GM23338 (cell line): ENCODE data around the gene KDM4B. TPM values are rescaled to one million over a fixed set of nuclear protein-coding genes. Genes with fewer than 3 reads are reported as not detected.

Experiments
- ATAC-seq: fragments of 200-7000 bp; cut with Tn5 transposase; 3 replicates; pipeline ENCODE4 v1.9.1; 2020
- DNase-seq: peaks from one replicate; pipeline ENCODE4 v3.0.0-alpha.2; 2015; ENCODE audit warnings: low spot score
- H2AFZ ChIP-seq: fragments of 200-600 bp; sonication (generic); 2 replicates; pipeline ENCODE4 v1.8.0; 2016; ENCODE audit warnings: antibody characterized with exemption, mild to moderate bottlenecking, moderate library complexity
- H3F3A ChIP-seq: fragments of 200-600 bp; sonication (generic); replicated peaks from 2 replicates; pipeline ENCODE4 v1.8.0; 2017; ENCODE audit warnings: antibody characterized with exemption, mixed run types, low read depth
- H3K27ac ChIP-seq: fragments of 200-600 bp; sonication (generic); 2 replicates; pipeline ENCODE4 v1.6.1; 2016; ENCODE audit warnings: low read depth
- H3K27me3 ChIP-seq: fragments of 200-600 bp; sonication (generic); 2 replicates; pipeline ENCODE4 v1.8.0; 2016; ENCODE audit warnings: mild to moderate bottlenecking, mixed run types, moderate library complexity; ENCODE audit not compliant: insufficient read depth
- H3K36me3 ChIP-seq: fragments of 200-600 bp; sonication (generic); 2 replicates; pipeline ENCODE4 v1.8.0; 2016; ENCODE audit warnings: mild to moderate bottlenecking; ENCODE audit not compliant: insufficient read depth
- H3K4me1 ChIP-seq: fragments of 200-600 bp; sonication (generic); 2 replicates; pipeline ENCODE4 v1.8.0; 2016; ENCODE audit warnings: mild to moderate bottlenecking, moderate library complexity; ENCODE audit not compliant: insufficient read depth
- H3K4me2 ChIP-seq: fragments of 200-600 bp; sonication (generic); 2 replicates; pipeline ENCODE4 v1.7.1; 2017; ENCODE audit warnings: mixed run types
- H3K4me3 ChIP-seq: fragments of 200-600 bp; sonication (generic); 2 replicates; pipeline ENCODE4 v1.6.1; 2016; ENCODE audit warnings: mixed run types
- H3K79me2 ChIP-seq: fragments of 200-600 bp; sonication (generic); replicated peaks from 2 replicates; pipeline ENCODE4 v1.8.0; 2017; ENCODE audit warnings: mild to moderate bottlenecking; ENCODE audit not compliant: insufficient read depth
- H3K9me2 ChIP-seq: fragments of 200-600 bp; sonication (generic); 2 replicates; pipeline ENCODE4 v1.8.0; 2017; ENCODE audit not compliant: insufficient read depth
- H4K20me1 ChIP-seq: fragments of 200-600 bp; sonication (generic); replicated peaks from 2 replicates; pipeline ENCODE4 v1.8.0; 2017; ENCODE audit warnings: mild to moderate bottlenecking; ENCODE audit not compliant: insufficient read depth
- H3K27ac Mint-ChIP-seq: 2 replicates; pipeline ENCODE4 v1.8.0; 2020; ENCODE audit warnings: inconsistent platforms, mild to moderate bottlenecking, moderate library complexity, mixed read lengths
- H3K27me3 Mint-ChIP-seq: 3 replicates; pipeline ENCODE4 v1.8.0; 2022; ENCODE audit warnings: low read depth, mild to moderate bottlenecking, moderate library complexity, mixed read lengths, inconsistent platforms; ENCODE audit not compliant: insufficient read depth, poor library complexity
- H3K36me3 Mint-ChIP-seq: 3 replicates; pipeline ENCODE4 v1.8.0; 2021; ENCODE audit warnings: low read depth, mild to moderate bottlenecking, inconsistent platforms, moderate library complexity, mixed read lengths
- H3K4me1 Mint-ChIP-seq: 3 replicates; pipeline ENCODE4 v1.8.0; 2020; ENCODE audit warnings: mild to moderate bottlenecking, inconsistent platforms, mixed read lengths
- H3K4me3 Mint-ChIP-seq: 3 replicates; pipeline ENCODE4 v1.8.0; 2021; ENCODE audit warnings: moderate library complexity, mild to moderate bottlenecking, inconsistent platforms, mixed read lengths
- H3K9me3 Mint-ChIP-seq: 3 replicates; pipeline ENCODE4 v1.8.0; 2020; ENCODE audit warnings: moderate library complexity, mild to moderate bottlenecking, inconsistent platforms, mixed read lengths
- CREB1 ChIP-seq: fragments of 250-450 bp; sonication (Bioruptor Pico); IDR thresholded peaks from 2 replicates; pipeline ENCODE4 v1.5.0; 2020; ENCODE audit warnings: low read depth, mild to moderate bottlenecking, moderate library complexity
- EZH2phosphoT487 ChIP-seq: fragments of 200-600 bp; sonication (generic); IDR thresholded peaks from one replicate; pipeline ENCODE4 v1.8.1; 2018; ENCODE audit warnings: antibody characterized with exemption; ENCODE audit not compliant: unreplicated experiment
- JUNB ChIP-seq: IDR thresholded peaks from one replicate; pipeline ENCODE4 v1.6.1; 2016; ENCODE audit warnings: antibody characterized with exemption; ENCODE audit not compliant: unreplicated experiment
- NANOG ChIP-seq: IDR thresholded peaks from 2 replicates; pipeline ENCODE4 v1.6.1; 2016; ENCODE audit warnings: antibody characterized with exemption, borderline replicate concordance
- POLR2AphosphoS5 ChIP-seq: IDR thresholded peaks from 2 replicates; pipeline ENCODE4 v1.6.1; 2016; ENCODE audit warnings: antibody characterized with exemption, low read depth
- ZNF114 ChIP-seq: fragments of 250-450 bp; sonication (Bioruptor Pico); IDR thresholded peaks from 2 replicates; pipeline ENCODE4 v1.5.0; 2020; ENCODE audit warnings: mild to moderate bottlenecking, moderate library complexity
- ZNF331 ChIP-seq: fragments of 250-450 bp; sonication (Bioruptor Pico); IDR thresholded peaks from 2 replicates; pipeline ENCODE4 v1.5.0; 2020; ENCODE audit warnings: low read depth, mild to moderate bottlenecking, moderate library complexity
- microRNA-seq: library from miRNA; unstranded; fragments of <30 nt; microRNA quantifications from one replicate; pipeline ENCODE4, GENCODE V29; 2017
- polyA plus RNA-seq: library from polyadenylated mRNA; unstranded; fragments of >200 nt; fragmentation: Nextera tagmentation; extraction: Ambion mirVana; gene quantifications from 2 replicates; pipeline ENCODE4 v1.2.1, GENCODE V29; 2016
- small RNA-seq: library from RNA; depleted of rRNA; stranded (forward); fragments of <200 nt; gene quantifications from one replicate; pipeline ENCODE3, GENCODE V24; 2014; ENCODE audit warnings: low replicate concordance
- total RNA-seq: library from RNA; depleted of rRNA; stranded (reverse); fragments of >200 nt; shearing (Covaris generic); gene quantifications from 2 replicates; pipeline ENCODE4 v1.2.3, GENCODE V29; 2014; rRNA removed
- TF ChIP-seq, protein P1 (sequence below), 2 experiments: fragments of 200-600 bp in 1 of 2; sonication (generic) in 1 of 2; conservative IDR thresholded peaks; 2 replicates each; pipeline versions ENCODE4 v1.5.1 to v1.6.1; 2016 to 2017; ENCODE audit warnings: antibody characterized with exemption in 2 of 2, low read depth in 2 of 2, mild to moderate bottlenecking in 2 of 2, moderate library complexity in 1 of 2
- TF ChIP-seq, protein P2 (sequence below): IDR thresholded peaks from 2 replicates; pipeline ENCODE4 v1.6.1; 2016; ENCODE audit warnings: antibody characterized with exemption
- TF ChIP-seq, protein P3 (sequence below): fragments of 250-450 bp; sonication (Bioruptor Pico); IDR thresholded peaks from 2 replicates; pipeline ENCODE4 v1.5.0; 2020; ENCODE audit warnings: mild to moderate bottlenecking, moderate library complexity

The KDM4B gene
- total and polyA plus RNA-seq, 2 experiments from 2014 or later: 9.1 to 27.6 TPM

DNA sequence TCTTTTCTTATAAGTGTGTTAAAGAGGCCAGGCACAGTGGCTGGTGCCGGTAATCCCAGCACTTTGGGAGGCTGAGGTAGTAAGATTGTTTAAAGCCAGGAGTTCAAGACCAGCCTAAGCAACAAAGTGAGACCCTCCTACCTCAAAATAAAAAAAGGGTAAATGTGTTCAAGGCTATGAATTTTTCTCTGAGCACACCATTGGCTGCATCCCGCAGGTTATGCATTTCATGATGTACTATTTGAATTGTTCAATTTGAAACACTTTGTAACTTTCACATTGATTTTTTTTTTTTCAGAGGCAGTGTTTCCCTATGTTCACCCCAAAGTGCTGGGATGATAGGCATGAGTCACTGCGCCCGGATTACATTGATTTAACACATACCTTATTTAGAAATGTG, 233.6 kb downstream of the KDM4B start:
- 0 out of 2 replicates have a peak, but pooled peaks cover 5% of the 10 kb centered on the region for H3F3A ChIP-seq
- no peaks in the 10 kb centered on the region for H4K20me1 ChIP-seq
- H3K27me3 ChIP-seq: no peaks in the 10 kb centered on the region
- H3K79me2 ChIP-seq: no peaks in the 10 kb centered on the region
- H3K4me2 ChIP-seq: no peak overlapping the region
- Mint-ChIP-seq H3K27ac (no peak overlapping the region), H3K36me3 (peaks cover 39% of the 10 kb centered on the region), H3K9me3 (peaks cover 38% of the 10 kb centered on the region), H3K27me3 (peaks cover 12% of the 10 kb centered on the region), H3K4me3 (no peak overlapping the region), H3K4me1 (no peaks in the 10 kb centered on the region)
- H3K9me2 ChIP-seq: no peaks in the 10 kb centered on the region
- TF ChIP-seq, protein P1, sequence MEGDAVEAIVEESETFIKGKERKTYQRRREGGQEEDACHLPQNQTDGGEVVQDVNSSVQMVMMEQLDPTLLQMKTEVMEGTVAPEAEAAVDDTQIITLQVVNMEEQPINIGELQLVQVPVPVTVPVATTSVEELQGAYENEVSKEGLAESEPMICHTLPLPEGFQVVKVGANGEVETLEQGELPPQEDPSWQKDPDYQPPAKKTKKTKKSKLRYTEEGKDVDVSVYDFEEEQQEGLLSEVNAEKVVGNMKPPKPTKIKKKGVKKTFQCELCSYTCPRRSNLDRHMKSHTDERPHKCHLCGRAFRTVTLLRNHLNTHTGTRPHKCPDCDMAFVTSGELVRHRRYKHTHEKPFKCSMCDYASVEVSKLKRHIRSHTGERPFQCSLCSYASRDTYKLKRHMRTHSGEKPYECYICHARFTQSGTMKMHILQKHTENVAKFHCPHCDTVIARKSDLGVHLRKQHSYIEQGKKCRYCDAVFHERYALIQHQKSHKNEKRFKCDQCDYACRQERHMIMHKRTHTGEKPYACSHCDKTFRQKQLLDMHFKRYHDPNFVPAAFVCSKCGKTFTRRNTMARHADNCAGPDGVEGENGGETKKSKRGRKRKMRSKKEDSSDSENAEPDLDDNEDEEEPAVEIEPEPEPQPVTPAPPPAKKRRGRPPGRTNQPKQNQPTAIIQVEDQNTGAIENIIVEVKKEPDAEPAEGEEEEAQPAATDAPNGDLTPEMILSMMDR (conservative IDR thresholded peaks at IDR 0.05; ENCODE audit: low read depth in 2 of 2): no peak
- TF ChIP-seq CREB1 (CRISPR knock-in tag) (no peak), EZH2phosphoT487 (no peak), JUNB (no peak), ZNF114 (CRISPR knock-in tag) (no peak), ZNF331 (CRISPR knock-in tag) (no peak), POLR2AphosphoS5 (no peak), NANOG (no peak)
- TF ChIP-seq, protein P2, sequence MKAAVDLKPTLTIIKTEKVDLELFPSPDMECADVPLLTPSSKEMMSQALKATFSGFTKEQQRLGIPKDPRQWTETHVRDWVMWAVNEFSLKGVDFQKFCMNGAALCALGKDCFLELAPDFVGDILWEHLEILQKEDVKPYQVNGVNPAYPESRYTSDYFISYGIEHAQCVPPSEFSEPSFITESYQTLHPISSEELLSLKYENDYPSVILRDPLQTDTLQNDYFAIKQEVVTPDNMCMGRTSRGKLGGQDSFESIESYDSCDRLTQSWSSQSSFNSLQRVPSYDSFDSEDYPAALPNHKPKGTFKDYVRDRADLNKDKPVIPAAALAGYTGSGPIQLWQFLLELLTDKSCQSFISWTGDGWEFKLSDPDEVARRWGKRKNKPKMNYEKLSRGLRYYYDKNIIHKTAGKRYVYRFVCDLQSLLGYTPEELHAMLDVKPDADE: no peak
- TF ChIP-seq, protein P3, sequence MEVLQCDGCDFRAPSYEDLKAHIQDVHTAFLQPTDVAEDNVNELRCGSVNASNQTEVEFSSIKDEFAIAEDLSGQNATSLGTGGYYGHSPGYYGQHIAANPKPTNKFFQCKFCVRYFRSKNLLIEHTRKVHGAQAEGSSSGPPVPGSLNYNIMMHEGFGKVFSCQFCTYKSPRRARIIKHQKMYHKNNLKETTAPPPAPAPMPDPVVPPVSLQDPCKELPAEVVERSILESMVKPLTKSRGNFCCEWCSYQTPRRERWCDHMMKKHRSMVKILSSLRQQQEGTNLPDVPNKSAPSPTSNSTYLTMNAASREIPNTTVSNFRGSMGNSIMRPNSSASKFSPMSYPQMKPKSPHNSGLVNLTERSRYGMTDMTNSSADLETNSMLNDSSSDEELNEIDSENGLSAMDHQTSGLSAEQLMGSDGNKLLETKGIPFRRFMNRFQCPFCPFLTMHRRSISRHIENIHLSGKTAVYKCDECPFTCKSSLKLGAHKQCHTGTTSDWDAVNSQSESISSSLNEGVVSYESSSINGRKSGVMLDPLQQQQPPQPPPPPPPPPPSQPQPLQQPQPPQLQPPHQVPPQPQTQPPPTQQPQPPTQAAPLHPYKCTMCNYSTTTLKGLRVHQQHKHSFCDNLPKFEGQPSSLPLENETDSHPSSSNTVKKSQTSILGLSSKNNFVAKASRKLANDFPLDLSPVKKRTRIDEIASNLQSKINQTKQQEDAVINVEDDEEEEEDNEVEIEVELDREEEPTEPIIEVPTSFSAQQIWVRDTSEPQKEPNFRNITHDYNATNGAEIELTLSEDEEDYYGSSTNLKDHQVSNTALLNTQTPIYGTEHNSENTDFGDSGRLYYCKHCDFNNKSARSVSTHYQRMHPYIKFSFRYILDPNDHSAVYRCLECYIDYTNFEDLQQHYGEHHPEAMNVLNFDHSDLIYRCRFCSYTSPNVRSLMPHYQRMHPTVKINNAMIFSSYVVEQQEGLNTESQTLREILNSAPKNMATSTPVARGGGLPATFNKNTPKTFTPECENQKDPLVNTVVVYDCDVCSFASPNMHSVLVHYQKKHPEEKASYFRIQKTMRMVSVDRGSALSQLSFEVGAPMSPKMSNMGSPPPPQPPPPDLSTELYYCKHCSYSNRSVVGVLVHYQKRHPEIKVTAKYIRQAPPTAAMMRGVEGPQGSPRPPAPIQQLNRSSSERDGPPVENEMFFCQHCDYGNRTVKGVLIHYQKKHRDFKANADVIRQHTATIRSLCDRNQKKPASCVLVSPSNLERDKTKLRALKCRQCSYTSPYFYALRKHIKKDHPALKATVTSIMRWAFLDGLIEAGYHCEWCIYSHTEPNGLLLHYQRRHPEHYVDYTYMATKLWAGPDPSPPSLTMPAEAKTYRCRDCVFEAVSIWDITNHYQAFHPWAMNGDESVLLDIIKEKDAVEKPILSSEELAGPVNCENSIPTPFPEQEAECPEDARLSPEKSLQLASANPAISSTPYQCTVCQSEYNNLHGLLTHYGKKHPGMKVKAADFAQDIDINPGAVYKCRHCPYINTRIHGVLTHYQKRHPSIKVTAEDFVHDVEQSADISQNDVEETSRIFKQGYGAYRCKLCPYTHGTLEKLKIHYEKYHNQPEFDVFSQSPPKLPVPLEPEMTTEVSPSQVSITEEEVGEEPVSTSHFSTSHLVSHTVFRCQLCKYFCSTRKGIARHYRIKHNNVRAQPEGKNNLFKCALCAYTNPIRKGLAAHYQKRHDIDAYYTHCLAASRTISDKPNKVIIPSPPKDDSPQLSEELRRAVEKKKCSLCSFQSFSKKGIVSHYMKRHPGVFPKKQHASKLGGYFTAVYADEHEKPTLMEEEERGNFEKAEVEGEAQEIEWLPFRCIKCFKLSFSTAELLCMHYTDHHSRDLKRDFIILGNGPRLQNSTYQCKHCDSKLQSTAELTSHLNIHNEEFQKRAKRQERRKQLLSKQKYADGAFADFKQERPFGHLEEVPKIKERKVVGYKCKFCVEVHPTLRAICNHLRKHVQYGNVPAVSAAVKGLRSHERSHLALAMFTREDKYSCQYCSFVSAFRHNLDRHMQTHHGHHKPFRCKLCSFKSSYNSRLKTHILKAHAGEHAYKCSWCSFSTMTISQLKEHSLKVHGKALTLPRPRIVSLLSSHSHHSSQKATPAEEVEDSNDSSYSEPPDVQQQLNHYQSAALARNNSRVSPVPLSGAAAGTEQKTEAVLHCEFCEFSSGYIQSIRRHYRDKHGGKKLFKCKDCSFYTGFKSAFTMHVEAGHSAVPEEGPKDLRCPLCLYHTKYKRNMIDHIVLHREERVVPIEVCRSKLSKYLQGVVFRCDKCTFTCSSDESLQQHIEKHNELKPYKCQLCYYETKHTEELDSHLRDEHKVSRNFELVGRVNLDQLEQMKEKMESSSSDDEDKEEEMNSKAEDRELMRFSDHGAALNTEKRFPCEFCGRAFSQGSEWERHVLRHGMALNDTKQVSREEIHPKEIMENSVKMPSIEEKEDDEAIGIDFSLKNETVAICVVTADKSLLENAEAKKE: no peak
- DNase-seq (no peak), ATAC-seq (no peak)
- no peak overlapping the region for H2AFZ ChIP-seq
- no peaks in the 10 kb centered on the region for H3K4me1 ChIP-seq
- no peak overlapping the region for H3K27ac ChIP-seq
- H3K36me3 ChIP-seq: 0 out of 2 replicates have a peak, but pooled peaks cover 3% of the 10 kb centered on the region
- no peak overlapping the region for H3K4me3 ChIP-seq

Small RNA genes within 50 kb of the gene (microRNA-seq; reads per million reads assigned to microRNA genes)
- not detected for gene MIR4747

Small RNA genes within 50 kb of the gene (small RNA-seq; reads per million reads assigned to genes)
- gene MIR4747: not detected

Other genes with a start within 250 kb of the KDM4B start
- 30.8 and 49.2 TPM in 2 replicates for gene DPP9, start 245.3 kb upstream of the KDM4B start, total RNA-seq
- 18.6 and 19.5 TPM in 2 replicates for gene DPP9, start 245.3 kb upstream of the KDM4B start, polyA plus RNA-seq
- gene FEM1A, start 177.4 kb upstream of the KDM4B start, total RNA-seq: 15.2 and 16.5 TPM in 2 replicates
- 0.87 and 0.97 TPM in 2 replicates for gene FEM1A, start 177.4 kb upstream of the KDM4B start, polyA plus RNA-seq
- gene TICAM1, start 137.4 kb upstream of the KDM4B start, total RNA-seq: 0.31 and 0.38 TPM in 2 replicates
- gene TICAM1, start 137.4 kb upstream of the KDM4B start, polyA plus RNA-seq: 0.32 and 0.38 TPM in 2 replicates
- gene PLIN3, start 101.4 kb upstream of the KDM4B start, total RNA-seq: 45.9 and 59.9 TPM in 2 replicates
- gene PLIN3, start 101.4 kb upstream of the KDM4B start, polyA plus RNA-seq: 38.0 and 39.0 TPM in 2 replicates
- not detected in 2 replicates for gene ARRDC5, start 66.2 kb upstream of the KDM4B start, total RNA-seq
- gene ARRDC5, start 66.2 kb upstream of the KDM4B start, polyA plus RNA-seq: not detected in 2 replicates
- gene UHRF1, start 59.6 kb upstream of the KDM4B start, total RNA-seq: 40.9 and 45.7 TPM in 2 replicates
- 20.3 and 24.5 TPM in 2 replicates for gene UHRF1, start 59.6 kb upstream of the KDM4B start, polyA plus RNA-seq